ENCODE data around the gene DNAAF2.
"Not testable (repeated sequence)": the region's sequence is repeated elsewhere in the genome, so short reads cannot be mapped to it uniquely, and the experiment has no call there.

The DNAAF2 gene

DNA sequence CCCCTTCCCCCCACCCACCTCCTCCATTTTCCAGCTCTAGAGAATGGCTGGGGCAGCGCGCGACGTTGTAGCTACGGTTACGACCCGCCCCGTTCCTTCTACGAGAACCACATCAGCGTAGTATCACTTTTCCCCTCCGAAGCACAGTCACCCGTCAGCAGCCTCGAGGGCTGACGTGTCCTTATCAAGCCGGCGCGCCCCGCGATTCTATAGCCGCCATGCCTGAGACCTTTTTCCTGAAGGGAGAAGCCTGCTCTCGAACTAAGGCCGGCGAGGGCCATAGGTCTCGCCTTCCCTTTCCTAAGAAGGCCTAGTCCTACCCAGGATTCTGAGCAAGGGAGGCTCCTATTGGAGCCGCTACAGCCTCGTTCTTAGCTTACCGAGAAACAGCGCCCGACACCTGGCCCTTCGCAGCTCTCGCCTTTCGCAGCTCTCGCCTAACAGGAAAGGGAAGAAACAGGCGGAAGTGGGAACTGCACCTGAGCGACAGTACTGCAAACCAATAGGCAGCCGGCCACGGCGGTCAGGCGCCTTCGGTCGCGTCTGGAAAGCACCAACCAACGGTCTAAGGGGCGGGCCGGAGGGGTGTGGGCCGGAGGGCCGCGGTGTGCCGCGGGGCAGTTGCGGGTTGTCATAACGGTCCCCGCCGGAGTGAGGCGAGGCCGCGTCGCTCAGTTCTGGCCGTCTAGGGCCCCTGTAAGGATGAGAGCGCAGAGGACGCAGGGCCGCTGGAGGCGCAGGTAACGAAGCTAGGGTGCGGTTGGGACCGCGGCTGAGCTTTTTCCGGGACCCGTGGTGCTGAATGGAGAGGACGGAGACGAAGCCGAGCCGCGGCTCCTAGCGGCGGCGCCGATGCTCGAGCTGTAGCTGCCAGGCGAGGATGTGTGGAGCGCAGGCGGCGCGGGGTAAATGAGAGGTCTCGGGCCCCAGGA is 14.6 kb downstream of the DNAAF2 start, which contains the start of the genes MGAT2 and RPL36AL:
MGAT2 (plus strand) TSS at position 618 of the 932 bp plus-strand sequence. CDS start 470 bp downstream, outside the sequence.
RPL36AL (minus strand) TSS at position 445 of the 932 bp plus-strand sequence. CDS start 1,522 bp downstream, outside the sequence.
- DNase-seq: peak; percentile 99

GRCh38 chr14:49619730-49620129 is 15.3 kb downstream of the DNAAF2 start:
- DNase-seq: no peak

DNA sequence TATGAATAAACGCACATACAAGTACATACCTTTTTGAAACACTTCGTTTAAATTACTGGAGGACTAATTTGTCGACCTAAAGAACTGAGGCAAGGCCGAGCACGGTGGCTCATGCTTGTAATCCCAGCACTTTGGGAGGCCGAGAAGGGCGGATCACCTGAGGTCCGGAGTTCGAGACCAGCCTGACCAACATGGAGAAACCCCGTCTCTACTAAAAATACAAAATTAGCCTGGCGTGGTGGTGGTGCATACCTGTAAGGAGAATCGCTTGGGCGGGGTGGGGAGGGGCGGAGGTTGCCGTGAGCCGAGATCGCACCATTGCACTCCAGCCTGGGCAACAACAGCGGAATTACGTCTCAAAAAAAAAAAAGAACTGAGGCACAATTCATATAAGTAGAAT is 15.8 kb downstream of the DNAAF2 start:
- not testable (repeated sequence) for DNase-seq

- DNase-seq: no peak
These were observed 17.1 kb downstream of the DNAAF2 start for GRCh38 chr14:49617852-49618519.

- no peak for DNase-seq
These were observed 19.3 kb downstream of the DNAAF2 start for GRCh38 chr14:49615776-49616175.

DNA sequence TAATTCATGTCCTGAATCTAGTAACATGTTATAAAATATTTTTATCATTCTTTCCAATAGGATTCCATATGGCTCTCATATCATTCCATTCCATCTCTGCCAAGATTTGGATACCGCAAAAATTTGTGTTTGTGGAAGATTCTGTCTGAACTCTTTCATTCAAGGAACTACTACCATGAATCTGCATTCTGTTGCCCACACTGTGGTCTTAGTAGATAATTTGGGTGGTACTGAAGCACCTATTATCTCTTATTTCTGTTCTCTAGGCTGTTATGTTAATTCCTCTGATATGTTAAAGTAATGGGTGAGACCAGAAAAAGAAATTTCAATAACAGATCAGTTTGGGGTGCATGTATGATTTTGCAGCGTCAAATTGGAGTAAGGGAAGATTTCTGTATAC is 20.8 kb downstream of the DNAAF2 start:
- DNase-seq: no peak

DNA sequence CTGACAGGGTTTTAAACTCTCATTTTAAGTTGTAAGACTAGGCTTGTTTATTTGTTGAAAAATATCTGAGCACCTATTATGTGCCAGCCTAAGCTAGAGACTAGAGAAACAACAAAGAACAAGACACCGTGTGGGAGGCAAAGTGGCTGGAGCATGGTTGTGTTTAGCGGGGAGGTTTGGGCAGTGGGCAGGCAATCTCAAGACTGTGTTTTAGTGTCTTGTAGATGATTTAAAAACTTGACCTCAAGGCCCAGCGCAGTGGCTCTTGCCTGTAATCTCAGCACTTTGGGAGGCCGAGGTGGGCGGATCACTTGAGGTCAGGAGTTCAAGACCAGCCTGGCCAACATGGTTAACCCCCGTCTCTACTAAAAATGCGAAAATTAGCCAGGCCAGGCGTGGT is 22.4 kb downstream of the DNAAF2 start:
- DNase-seq: no peak

GRCh38 chr14:49612251-49612650 is 22.8 kb downstream of the DNAAF2 start:
- no peak for DNase-seq

GRCh38 chr14:49607583-49607982 is 27.5 kb downstream of the DNAAF2 start:
- no peak for DNase-seq

- peak; percentile 75 for DNase-seq
These were observed 36.4 kb downstream of the DNAAF2 start, which contains the start of gene LRR1 for GRCh38 chr14:49598485-49599300. LRR1 (plus strand) TSS chr14:49598940; CDS start chr14:49599021, 81 bp downstream.

- no peak for DNase-seq
These were observed 36.9 kb downstream of the DNAAF2 start for GRCh38 chr14:49598189-49598484.

DNA sequence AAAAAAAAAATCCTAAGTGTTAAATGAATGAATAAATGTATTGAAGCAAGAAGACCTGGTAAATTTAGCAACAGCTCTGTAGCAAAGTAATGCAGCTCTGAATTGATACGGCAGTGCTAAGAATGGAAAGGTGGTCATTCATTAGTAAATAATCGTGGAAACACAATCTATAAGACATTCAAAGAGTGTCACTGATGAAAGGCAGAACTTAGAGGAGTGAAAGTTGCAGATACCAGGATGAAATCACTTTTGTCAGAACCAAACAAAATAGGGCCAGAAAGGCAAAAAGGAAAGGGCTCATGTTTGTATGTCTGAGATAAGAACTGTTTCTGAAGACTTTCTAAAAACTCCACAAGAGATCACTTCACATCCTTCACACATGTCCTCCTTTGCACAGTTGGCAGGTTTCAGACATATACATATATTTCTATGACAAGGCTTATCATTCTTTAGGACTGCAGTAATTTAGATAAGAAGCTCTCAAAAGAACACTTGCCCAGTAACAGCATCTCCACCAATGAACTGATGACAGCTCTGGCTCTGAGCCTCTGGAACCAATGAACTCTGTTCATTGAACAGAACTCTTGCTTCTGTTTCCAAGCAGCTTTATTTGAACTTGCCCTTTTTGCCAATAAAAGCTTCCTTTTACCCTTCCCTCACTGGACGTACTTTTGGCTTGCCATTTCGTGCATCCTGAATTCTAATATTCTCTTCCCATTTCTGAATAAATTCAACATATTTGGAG is 40.5 kb downstream of the DNAAF2 start:
- no peak for DNase-seq

DNA sequence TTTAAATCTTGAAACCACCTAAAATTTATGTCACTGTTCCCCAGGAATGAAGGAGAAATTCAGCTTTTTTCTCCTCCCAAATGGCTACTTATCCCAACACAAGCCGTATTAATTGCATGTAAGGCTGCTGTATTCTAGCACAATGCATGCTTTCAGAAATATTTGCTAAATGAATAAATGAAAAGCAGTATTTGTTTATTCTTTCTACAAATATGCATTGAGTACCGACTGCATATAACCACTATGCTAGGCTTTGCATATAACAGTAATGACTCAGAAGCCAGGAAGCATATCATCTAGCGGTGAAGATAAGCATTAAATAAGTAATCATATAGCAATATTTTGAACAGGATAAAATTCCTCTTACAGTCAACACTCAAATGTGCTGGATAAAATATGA is 42.0 kb downstream of the DNAAF2 start:
- peak; percentile 69 for DNase-seq

GRCh38 chr14:49589387-49589786 is 45.7 kb downstream of the DNAAF2 start:
- no peak for DNase-seq

DNA sequence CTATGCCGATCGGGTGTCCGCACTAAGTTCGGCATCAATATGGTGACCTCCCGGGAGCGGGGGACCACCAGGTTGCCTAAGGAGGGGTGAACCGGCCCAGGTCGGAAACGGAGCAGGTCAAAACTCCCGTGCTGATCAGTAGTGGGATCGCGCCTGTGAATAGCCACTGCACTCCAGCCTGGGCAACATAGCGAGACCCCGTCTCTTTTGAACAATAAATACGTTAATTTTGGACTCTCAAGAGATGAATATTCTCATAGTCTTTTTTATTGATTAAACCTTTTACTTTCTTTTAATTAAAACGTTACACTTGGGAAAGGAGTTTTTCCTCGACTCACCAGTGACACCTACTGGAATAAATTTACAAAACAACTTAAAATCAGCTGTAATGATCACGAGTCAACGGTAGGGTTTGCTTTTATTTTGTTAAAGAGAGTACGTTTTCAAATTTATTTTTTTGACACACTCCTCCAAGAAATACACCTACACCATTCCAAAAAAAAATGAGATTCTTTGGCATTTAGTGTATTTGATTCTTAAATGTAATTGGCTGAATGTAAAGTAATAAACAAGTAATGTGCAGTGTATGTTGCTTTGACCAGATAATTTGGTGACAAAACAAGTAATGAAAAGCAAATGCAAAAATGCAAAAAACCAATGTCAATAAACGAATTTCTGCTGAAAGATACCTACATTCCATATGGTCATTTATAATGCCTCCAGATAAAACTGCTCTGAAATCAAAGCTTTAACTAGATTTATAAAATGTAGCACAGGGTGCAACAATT is 48.2 kb downstream of the DNAAF2 start:
- peak; percentile 30 for DNase-seq

DNA sequence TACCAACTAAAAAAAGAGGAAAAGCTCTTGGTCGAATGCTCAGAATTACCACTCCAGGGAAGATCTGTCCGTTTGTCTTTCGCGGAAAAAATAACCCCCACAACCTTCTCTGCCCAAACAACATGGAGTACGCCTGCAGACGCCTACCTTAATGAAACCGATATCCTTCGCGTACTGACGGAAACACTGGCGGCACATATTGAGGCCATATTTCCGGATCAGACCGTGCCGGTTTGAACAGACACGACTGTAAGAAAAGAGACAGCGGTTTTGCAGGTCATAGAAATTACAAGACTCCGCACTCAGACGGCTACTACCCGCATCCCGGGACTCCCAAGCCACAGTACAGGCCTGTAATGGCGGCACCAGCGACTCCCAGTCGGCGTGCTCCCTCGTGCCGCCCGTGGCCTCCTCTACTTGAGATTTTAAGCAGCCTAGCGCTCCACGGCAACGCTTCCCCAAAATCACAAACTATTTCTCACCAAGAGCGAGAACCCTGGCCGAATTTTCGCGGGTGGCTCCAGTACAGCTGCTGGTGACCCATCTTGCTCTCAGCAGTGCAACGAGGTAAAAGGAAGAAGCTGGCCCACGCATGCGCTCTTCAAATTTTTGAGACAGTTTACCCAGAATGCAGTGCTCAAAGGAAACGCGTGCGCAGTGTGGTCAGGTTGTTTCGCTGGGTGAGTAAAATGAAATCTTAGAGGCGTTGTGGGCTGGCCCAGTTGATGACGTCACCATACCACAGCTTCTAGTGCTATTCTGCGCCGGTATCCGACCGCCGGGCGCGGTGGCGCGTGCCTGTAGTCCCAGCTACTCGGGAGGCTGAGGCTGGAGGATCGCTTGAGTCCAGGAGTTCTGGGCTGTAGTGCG is 49.0 kb downstream of the DNAAF2 start, which contains the start of gene RPS29:
RPS29 (minus strand) TSS at position 578 of the 870 bp plus-strand sequence; CDS start at position 544, 34 bp downstream.
- DNase-seq: peak; percentile 95

DNA sequence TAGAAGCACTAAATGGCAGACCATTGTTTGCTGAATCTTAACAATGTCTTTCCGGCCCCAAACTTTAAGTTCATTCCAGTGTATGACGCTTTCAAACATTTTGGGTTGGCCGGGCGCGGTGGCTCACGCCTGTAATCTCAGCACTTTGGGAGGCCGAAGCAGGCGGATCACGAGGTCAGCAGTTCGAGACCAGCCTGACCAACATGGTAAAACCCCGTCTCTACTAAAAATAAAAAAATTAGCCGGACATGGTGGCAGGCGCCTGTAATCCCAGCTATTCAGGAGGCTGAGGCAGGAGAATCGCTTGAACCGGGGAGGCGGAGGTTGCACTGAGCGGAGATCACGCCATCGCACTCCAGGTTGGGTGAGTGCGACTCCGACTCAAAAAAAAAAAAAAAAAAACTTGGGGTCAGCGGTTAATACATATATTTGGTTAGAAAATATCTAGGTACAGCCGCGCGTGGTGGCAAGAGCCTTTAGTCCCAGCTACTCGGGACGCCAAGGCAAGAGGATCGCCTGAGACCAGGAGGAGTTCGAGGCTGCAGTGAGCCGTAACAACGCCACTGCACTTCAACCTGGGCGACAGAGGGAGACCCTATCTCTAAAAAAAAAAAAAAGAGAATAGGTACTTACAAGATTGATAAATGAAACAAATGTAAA is 49.9 kb downstream of the DNAAF2 start:
- not testable (repeated sequence) for DNase-seq

- no peak for DNase-seq
These were observed 51.0 kb downstream of the DNAAF2 start for GRCh38 chr14:49584058-49584457.

GRCh38 chr14:49583629-49584028 is 51.4 kb downstream of the DNAAF2 start:
- DNase-seq: no peak
